Keratinocyte (primary cell): ENCODE measurements around the gene SHC3.

ENCODE experiments used
- CTCF ChIP-seq, 3 experiments: IDR thresholded peaks in 1 of 3; conservative IDR thresholded peaks in 1 of 3; optimal IDR thresholded peaks in 1 of 3; 2 replicates in 2 of 3; 3 replicates in 1 of 3; pipeline versions ENCODE3 to v1.5.1; 2011; ENCODE audit warnings: low read length in 3 of 3, mild to moderate bottlenecking in 3 of 3, moderate library complexity in 2 of 3, control low read depth in 1 of 3, inconsistent platforms in 1 of 3; ENCODE audit not compliant: insufficient read depth in 2 of 3; ENCODE audit errors: extremely low read depth in 1 of 3
- EZH2 ChIP-seq: IDR thresholded peaks from one replicate; pipeline ENCODE4 v1.6.1; 2012; ENCODE audit warnings: inconsistent platforms, mild to moderate bottlenecking, low read length, moderate library complexity

DNA sequence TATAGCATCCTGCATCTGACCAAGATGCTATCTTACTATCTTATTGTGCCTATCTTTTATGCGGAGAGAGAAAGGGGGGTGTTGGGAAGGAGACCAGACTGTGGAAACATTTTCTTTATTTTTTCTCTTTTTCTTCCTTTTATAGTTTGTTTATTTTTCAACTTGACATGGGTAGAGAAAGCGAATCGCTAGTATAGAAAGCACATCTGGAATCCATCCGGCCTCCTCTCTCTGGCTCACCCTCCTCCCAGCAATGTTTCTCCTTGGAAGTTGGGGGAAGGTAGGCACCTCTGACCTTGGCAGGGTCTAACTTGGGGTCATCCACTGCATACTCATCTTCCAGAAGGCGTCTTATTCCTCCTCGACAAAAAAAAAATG, 183.4 kb downstream of the SHC3 start:
- TF ChIP-seq CTCF (optimal IDR thresholded peaks at IDR 0.05 in 1 of 3, IDR thresholded peaks at IDR 0.05 in 1 of 3, conservative IDR thresholded peaks at IDR 0.05 in 1 of 3; ENCODE audit: extremely low read depth in 1 of 3, insufficient read depth in 2 of 3, low read length in 3 of 3): no peak
- no peak for TF ChIP-seq EZH2
